ENCODE results near the gene MED6. TPM values are rescaled to one million over a fixed set of nuclear protein-coding genes. Genes with fewer than 3 reads are reported as not detected.

Gene MED6
- total RNA-seq, 1 experiment from 2014 or later = 55.3 TPM

- peak; percentile 52 for DNase-seq
- Mint-ChIP-seq H3K27me3 (ENCODE audit: low read depth) (no peaks in the 10 kb centered on the region), H3K27ac (peak overlapping the region; percentile 54 to 96 (median 62); a peak in 5 of 7 replicates), H3K36me3 (ENCODE audit: insufficient read depth in 1 of 3, low read depth in 3 of 3) (peaks cover 4 to 7% (median 4%) of the 10 kb centered on the region in 3 experiments; a peak in 6 of 7 replicates), H3K4me3 (peak overlapping the region; percentile 87 to 97), H3K4me1 (peaks cover 42 to 43% of the 10 kb centered on the region in 2 experiments), H3K9me3 (peaks cover 4 to 5% of the 10 kb centered on the region in 2 experiments; a peak in 4 of 5 replicates)
- Histone ChIP-seq H3T11ph (ENCODE audit: low read length) (no peak overlapping the region), H3K27me3 (ENCODE audit: insufficient read depth, low read length) (no peaks in the 10 kb centered on the region), H3K9ac (ENCODE audit: extremely low read depth, insufficient read length, low read length) (peak overlapping the region; percentile 12), H4K5ac (ENCODE audit: insufficient read length, low read depth, low read length) (no peak overlapping the region), H3K4me1 (ENCODE audit: insufficient read depth, low read length) (peaks cover 11% of the 10 kb centered on the region), H2BK20ac (ENCODE audit: low read depth, low read length, poor library complexity, severe bottlenecking) (no peak overlapping the region), H3K9me3 (ENCODE audit: control insufficient read depth, low read depth, low read length) (no peaks in the 10 kb centered on the region), H3K23me2 (ENCODE audit: insufficient read length, low read depth, low read length, poor library complexity, severe bottlenecking) (peaks cover 21% of the 10 kb centered on the region), H4K91ac (ENCODE audit: insufficient read length, low read depth, low read length) (no peak overlapping the region), H3K23ac (ENCODE audit: insufficient read length, low read depth, low read length) (no peak overlapping the region), H3K4ac (ENCODE audit: low read depth, low read length) (no peak overlapping the region), H3K4me2 (ENCODE audit: insufficient read depth, insufficient read length, low read length) (peak overlapping the region; percentile 92), H2BK15ac (ENCODE audit: low read depth, low read length) (no peak overlapping the region), H3K27ac (ENCODE audit: insufficient read length, low read depth, low read length) (no peak overlapping the region), H3K18ac (ENCODE audit: insufficient read length, low read depth, low read length) (no peak overlapping the region), H2BK12ac (ENCODE audit: insufficient read length, low read depth, low read length) (no peak overlapping the region), H4K20me1 (ENCODE audit: control insufficient read depth, insufficient read depth, insufficient read length) (no peaks in the 10 kb centered on the region), H3K79me1 (ENCODE audit: insufficient read depth, low read depth, low read length, poor library complexity, severe bottlenecking) (no peaks in the 10 kb centered on the region), H3K56ac (ENCODE audit: insufficient read length, low read depth, low read length) (no peak overlapping the region), H2BK120ac (ENCODE audit: low read depth, low read length, poor library complexity, severe bottlenecking) (no peak overlapping the region), H3K79me2 (ENCODE audit: insufficient read depth, low read length) (peaks cover 33% of the 10 kb centered on the region; the same call in 1 of the 2 replicates), H4K8ac (replicated peaks; ENCODE audit: insufficient read length, low read depth, low read length) (no peak overlapping the region), H2BK5ac (ENCODE audit: insufficient read length, low read length) (no peak overlapping the region), H2AK5ac (ENCODE audit: insufficient read length, low read length) (no peak overlapping the region), H3K14ac (ENCODE audit: insufficient read depth, low read length) (no peak overlapping the region), H2AFZ (ENCODE audit: low read length) (no peak overlapping the region)
- TF ChIP-seq CTCF (conservative IDR thresholded peaks at IDR 0.05) = peak; percentile 20; the same call in 1 of the 3 replicates
- WGBS (ENCODE audit: extremely low coverage, insufficient read length, low lambda C conversion rate) = no CpG with 5 or more reads among the region's 28 CpGs
Measured at GRCh38 chr14:70640938-70641547, 40.6 kb upstream of the MED6 start.
